ENCODE measurements around the gene ZNF550.

- TF ChIP-seq CTCF (IDR thresholded peaks at IDR 0.05), result no peak
- TF ChIP-seq EZH2 (IDR thresholded peaks at IDR 0.05; ENCODE audit: borderline replicate concordance, insufficient read depth, low read depth, low read length, poor library complexity, severe bottlenecking), result no peak
Measured at GRCh38 chr19:57557659-57558058, 2.0 kb downstream of the ZNF550 start.

Measured in B cell (primary cell).